B cell (primary cell): Measurements from ENCODE around the gene TBC1D2B. TPM values are rescaled to one million over a fixed set of nuclear protein-coding genes. Genes with fewer than 3 reads are reported as not detected.

Source experiments
- ATAC-seq: fragments of 200-7000 bp; cut with Tn5 transposase; one replicate; pipeline ENCODE4 v1.10.0; 2021; ENCODE audit warnings: low read depth, mild to moderate bottlenecking, moderate number of reproducible peaks, moderate library complexity
- CTCF ChIA-PET: fragments of 350-600 bp; sonication (Branson Sonifier 250); formaldehyde crosslinking; loops from one replicate; lab custom pipeline; 2021; ENCODE audit warnings: antibody characterized with exemption, inconsistent platforms; lab: Charles Lee
- POLR2A ChIA-PET: fragments of 350-600 bp; sonication (Branson Sonifier 250); formaldehyde crosslinking; loops from one replicate; lab custom pipeline; 2021; ENCODE audit warnings: antibody characterized with exemption; lab: Charles Lee
- DNase-seq: peaks from one replicate; pipeline ENCODE4 v3.0.0; 2013
- H2AFZ ChIP-seq: 2 replicates; pipeline ENCODE4 v1.6.1; 2012; ENCODE audit warnings: mild to moderate bottlenecking, low read depth, low read length; ENCODE audit not compliant: insufficient read depth, poor library complexity, severe bottlenecking
- H3K27ac ChIP-seq, 2 donors: 1 replicate in 1 of 2; 2 replicates in 1 of 2; pipeline ENCODE4 v1.5.1; 2012 to 2013; ENCODE audit warnings: low read length in 2 of 2, mild to moderate bottlenecking in 2 of 2, moderate library complexity in 1 of 2
- H3K27me3 ChIP-seq, 4 experiments: fragments of 200-600 bp in 1 of 4; sonication (generic) in 1 of 4; replicated peaks in 1 of 4; 1 replicate in 2 of 4; 2 replicates in 2 of 4; pipeline versions ENCODE4 v1.6.1 to v1.7.0; 2013 to 2016; ENCODE audit warnings: low read length in 3 of 4, mild to moderate bottlenecking in 2 of 4, mixed read lengths in 1 of 4, moderate library complexity in 1 of 4; ENCODE audit not compliant: insufficient read depth in 4 of 4, control insufficient read depth in 3 of 4; ENCODE audit errors: control extremely low read depth in 1 of 4
- H3K36me3 ChIP-seq, 2 experiments: replicated peaks in 1 of 2; 1 replicate in 1 of 2; 2 replicates in 1 of 2; pipeline versions ENCODE4 v1.6.1 to v1.7.1; 2013; ENCODE audit warnings: low read length in 1 of 2; ENCODE audit not compliant: insufficient read depth in 2 of 2, control insufficient read depth in 1 of 2; ENCODE audit errors: control extremely low read depth in 1 of 2, extremely low read depth in 1 of 2
- H3K4me1 ChIP-seq, 2 donors: fragments of 200-600 bp in 1 of 2; sonication (generic) in 1 of 2; 1 replicate in 1 of 2; 2 replicates in 1 of 2; pipeline versions ENCODE4 v1.5.1 to v1.6.1; 2013 to 2017; ENCODE audit warnings: low read length in 2 of 2; ENCODE audit not compliant: control insufficient read depth in 2 of 2, insufficient read depth in 2 of 2
- H3K4me2 ChIP-seq: replicated peaks from 2 replicates; pipeline ENCODE3; 2012; ENCODE audit warnings: mild to moderate bottlenecking, low read depth, low read length; ENCODE audit not compliant: poor library complexity, severe bottlenecking
- H3K4me3 ChIP-seq, 5 experiments: fragments of 200-600 bp in 1 of 5; sonication (generic) in 1 of 5; 1 replicate in 3 of 5; 2 replicates in 2 of 5; pipeline versions ENCODE4 v1.5.1 to v1.7.0; 2011 to 2016; ENCODE audit warnings: low read length in 4 of 5, mild to moderate bottlenecking in 4 of 5, low read depth in 2 of 5, control low read depth in 1 of 5, moderate library complexity in 1 of 5; ENCODE audit not compliant: insufficient read depth in 1 of 5; ENCODE audit errors: control extremely low read depth in 1 of 5, extremely low read depth in 1 of 5
- H3K79me2 ChIP-seq: fragments of 200-600 bp; sonication (generic); one replicate; pipeline ENCODE4 v1.6.0; 2016; ENCODE audit warnings: low read length; ENCODE audit not compliant: control insufficient read depth, insufficient read depth
- H3K9ac ChIP-seq: fragments of 200-600 bp; sonication (generic); 2 replicates; pipeline ENCODE4 v1.6.1; 2017; ENCODE audit warnings: mild to moderate bottlenecking, low read length, moderate library complexity
- H3K9me3 ChIP-seq, 3 donors: one replicate each; pipeline versions ENCODE4 v1.6.1 to v1.7.1; 2013; ENCODE audit warnings: low read length in 2 of 3; ENCODE audit not compliant: control insufficient read depth in 2 of 3, insufficient read depth in 1 of 3; ENCODE audit errors: control extremely low read depth in 1 of 3
- H4K20me1 ChIP-seq: 2 replicates; pipeline ENCODE4 v1.6.0; 2012; ENCODE audit warnings: mild to moderate bottlenecking, low read length; ENCODE audit not compliant: insufficient read depth, control insufficient read depth, poor library complexity, severe bottlenecking
- H3K27ac Mint-ChIP-seq: one replicate; pipeline ENCODE4 v1.8.0; 2021; ENCODE audit warnings: mixed read lengths
- H3K27me3 Mint-ChIP-seq: one replicate; pipeline ENCODE4 v1.8.0; 2021; ENCODE audit warnings: mixed read lengths
- H3K4me1 Mint-ChIP-seq: one replicate; pipeline ENCODE4 v1.8.0; 2021; ENCODE audit warnings: mixed read lengths
- H3K4me3 Mint-ChIP-seq: one replicate; pipeline ENCODE4 v1.8.0; 2021; ENCODE audit warnings: mixed read lengths
- H3K9me3 Mint-ChIP-seq: one replicate; pipeline ENCODE4 v1.8.0; 2022; ENCODE audit warnings: mixed read lengths; ENCODE audit not compliant: insufficient read depth
- CTCF ChIP-seq: fragments of 200-600 bp; IDR thresholded peaks from one replicate; pipeline ENCODE4 v1.8.0; 2022; ENCODE audit warnings: antibody characterized with exemption, mild to moderate bottlenecking
- EZH2 ChIP-seq: IDR thresholded peaks from 2 replicates; pipeline ENCODE4 v1.6.1; 2012; ENCODE audit warnings: borderline replicate concordance, low read depth, mild to moderate bottlenecking, moderate library complexity, low read length; ENCODE audit not compliant: insufficient read depth, poor library complexity, severe bottlenecking
- WGBS: methylation state at CpG from one replicate; pipeline ENCODE4 v1.1.5; 2013; ENCODE audit warnings: missing lambda C conversion rate; ENCODE audit not compliant: insufficient coverage; 5-methylcytosine and 5-hydroxymethylcytosine counted together
- intact Hi-C: fragments of 100-400 bp; cut with micrococcal nuclease; formaldehyde crosslinking; loops from one replicate; pipeline ENCODE4 v1.10.0; 2022
- polyA minus RNA-seq: library from RNA; depleted of rRNA, polyadenylated mRNA; stranded (reverse); fragments of >200 nt; gene quantifications from 2 replicates; pipeline ENCODE4 v1.2.3, GENCODE V29; 2012
- polyA plus RNA-seq: library from polyadenylated mRNA; depleted of rRNA; stranded (reverse); fragments of >200 nt; gene quantifications from 2 replicates; pipeline ENCODE4 v1.2.3, GENCODE V29; 2012
- total RNA-seq, 2 donors: library from RNA; stranded (reverse); fragments of 120-200 nt in 1 of 2; gene quantifications; 1 replicate in 1 of 2; 2 replicates in 1 of 2; pipeline versions ENCODE4 v1.2.3 to v1.2.4, GENCODE V29; 2013 to 2022

Gene TBC1D2B
- 26.1 and 29.8 TPM in 2 replicates for total RNA-seq
- 10.9 TPM for total RNA-seq (2013)
- polyA plus RNA-seq: 8.5 and 14.8 TPM in 2 replicates
- 9.9 and 16.4 TPM in 2 replicates for polyA minus RNA-seq

GRCh38 chr15:78077053-78077870 is at the start of gene TBC1D2B:
TSS of gene TBC1D2B (minus strand) at chr15:78077711. CDS start at chr15:78077652, 59 bp downstream.
- Histone ChIP-seq H3K9ac (peak within 1 kb of the TSS; percentile 67), H3K4me2 (peak within 1 kb of the TSS; percentile 96), H3K4me3 (peak within 1 kb of the TSS; percentile 76 to 89 (median 79)), H3K36me3 (no peaks in the 10 kb centered on the region), H2AFZ (peak within 1 kb of the TSS; percentile 85), H3K27me3 (no peaks in the 10 kb centered on the region), H3K27ac (peak within 1 kb of the TSS in 1 of 2 donors; percentile 1), H3K4me1 (peaks cover 17 to 22% of the 10 kb centered on the region in 2 donors), H3K9me3 (no peaks in the 10 kb centered on the region), H3K79me2 (peaks cover 23% of the 10 kb centered on the region), H4K20me1 (peaks cover 4% of the 10 kb centered on the region)
- H3K9me3 Mint-ChIP-seq: no peaks in the 10 kb centered on the region
- under 1% methylated on average over 100 of the region's 104 CpGs for whole genome bisulfite sequencing
- ChIA-PET CTCF (interaction anchor here (0.9 kb wide), 1 partner anchor 118 kb away, joined by 3 read pairs; no protein-coding TSS in a partner anchor), POLR2A (no interaction called here)
- TF ChIP-seq EZH2 (no peak), CTCF (peak; percentile 12)
- DNase-seq (peak; percentile 76), ATAC-seq (peak; percentile 94)
- peaks cover 26% of the 10 kb centered on the region for H3K4me1 Mint-ChIP-seq
- H3K4me3 Mint-ChIP-seq: peak within 1 kb of the TSS; percentile 93
- H3K27ac Mint-ChIP-seq: peak within 1 kb of the TSS; percentile 89
- intact Hi-C loops: loop anchor here (1.0 to 5.0 kb wide), 4 partner anchors 20 to 890 kb away; partner anchors contain the start of gene PSMA4
- H3K27me3 Mint-ChIP-seq: no peaks in the 10 kb centered on the region

- intact Hi-C loops: no loop called here
Observed at GRCh38 chr15:78125267-78125666, 47.8 kb upstream of the TBC1D2B start.

More at GRCh38 chr15:78125267-78125666, 47.8 kb upstream of the TBC1D2B start:
- POLR2A ChIA-PET: no interaction called here
- 100% methylated on average over 1 of the region's 3 CpGs for WGBS
- no peaks in the 10 kb centered on the region for H3K27me3 ChIP-seq
- no peak overlapping the region for H2AFZ ChIP-seq
- peaks cover 1% of the 10 kb centered on the region for H3K4me1 Mint-ChIP-seq
- no peaks in the 10 kb centered on the region for H4K20me1 ChIP-seq
- no peak overlapping the region for H3K4me2 ChIP-seq
- no peaks in the 10 kb centered on the region for H3K4me1 ChIP-seq
- DNase-seq (no peak), ATAC-seq (no peak)
- no peaks in the 10 kb centered on the region for H3K9me3 ChIP-seq
- H3K4me3 Mint-ChIP-seq: no peak overlapping the region
- no peaks in the 10 kb centered on the region for H3K79me2 ChIP-seq
- no peaks in the 10 kb centered on the region for H3K27me3 Mint-ChIP-seq
- TF ChIP-seq CTCF (no peak), EZH2 (no peak)
- CTCF ChIA-PET: interaction anchor here (0.9 to 15.2 kb wide), 4 partner anchors 13 to 72 kb away, joined by 3 to 322 read pairs (median 42); no protein-coding TSS in a partner anchor
- H3K27ac ChIP-seq: no peak overlapping the region
- H3K9me3 Mint-ChIP-seq: no peaks in the 10 kb centered on the region
- H3K9ac ChIP-seq: no peak overlapping the region
- no peak overlapping the region for H3K27ac Mint-ChIP-seq
- H3K4me3 ChIP-seq: no peak overlapping the region
- no peaks in the 10 kb centered on the region for H3K36me3 ChIP-seq
